ENCODE results near the gene GRK5.

GRCh38 chr10:119393019-119393418, 185.6 kb downstream of the GRK5 start:
- TF ChIP-seq POLR2A (IDR thresholded peaks at IDR 0.05; ENCODE audit: low read depth, low read length) (no peak), TAF1 (IDR thresholded peaks at IDR 0.05; ENCODE audit: low read depth, low read length) (no peak), POU2F2 (IDR thresholded peaks at IDR 0.05; ENCODE audit: low read depth, low read length) (no peak), POLR2AphosphoS5 (IDR thresholded peaks at IDR 0.05; ENCODE audit: low read depth, low read length) (no peak), SPI1 (IDR thresholded peaks at IDR 0.05; ENCODE audit: low read depth, low read length) (no peak), PAX5 (IDR thresholded peaks at IDR 0.05; ENCODE audit: insufficient read depth, low read length, severe bottlenecking) (no peak)
